Astrocyte (in vitro differentiated cells and primary cell): Measurements from ENCODE around the gene CARM1. TPM values are rescaled to one million over a fixed set of nuclear protein-coding genes. Genes with fewer than 3 reads are reported as not detected.

Experiments
- DNase-seq: peaks from one replicate; pipeline ENCODE4 v3.0.0-alpha.2; 2010; ENCODE audit warnings: low read depth
- FAIRE-seq: peaks from 2 replicates; lab custom pipeline; 2011; peaks lifted over from hg19 to GRCh38; lab: Jason Lieb, UNC
- H2AFZ ChIP-seq: 2 replicates; pipeline ENCODE4 v1.6.0; 2012; ENCODE audit warnings: low read depth, low read length, inconsistent platforms
- H3K27ac ChIP-seq: 2 replicates; pipeline ENCODE4 v1.5.1; 2011; ENCODE audit warnings: low read depth, low read length, inconsistent platforms
- H3K27me3 ChIP-seq: 2 replicates; pipeline ENCODE4 v1.6.0; 2011; ENCODE audit warnings: low read length, inconsistent platforms; ENCODE audit not compliant: insufficient read depth
- H3K36me3 ChIP-seq: 2 replicates; pipeline ENCODE4 v1.5.1; 2011; ENCODE audit warnings: low read length, inconsistent platforms; ENCODE audit not compliant: insufficient read depth
- H3K4me1 ChIP-seq: 2 replicates; pipeline ENCODE4 v1.5.1; 2011; ENCODE audit warnings: low read length, inconsistent platforms; ENCODE audit not compliant: insufficient read depth
- H3K4me2 ChIP-seq: 2 replicates; pipeline ENCODE4 v1.6.0; 2012; ENCODE audit warnings: low read length, inconsistent platforms
- H3K4me3 ChIP-seq: 2 replicates; pipeline ENCODE4 v1.5.1; 2011; ENCODE audit warnings: low read depth, mild to moderate bottlenecking, low read length, inconsistent platforms; ENCODE audit not compliant: insufficient read depth
- H3K79me2 ChIP-seq: 2 replicates; pipeline ENCODE4 v1.6.0; 2012; ENCODE audit warnings: mild to moderate bottlenecking, low read length, inconsistent platforms; ENCODE audit not compliant: insufficient read depth
- H3K9ac ChIP-seq: 2 replicates; pipeline ENCODE4 v1.6.0; 2012; ENCODE audit warnings: mild to moderate bottlenecking, low read length, inconsistent platforms
- H3K9me3 ChIP-seq: 2 replicates; pipeline ENCODE4 v1.5.1; 2012; ENCODE audit warnings: low read depth, mild to moderate bottlenecking, low read length, inconsistent platforms; ENCODE audit not compliant: insufficient read depth
- H4K20me1 ChIP-seq: 2 replicates; pipeline ENCODE4 v1.6.0; 2012; ENCODE audit warnings: low read length, inconsistent platforms; ENCODE audit not compliant: insufficient read depth
- H3K27ac Mint-ChIP-seq: one replicate; pipeline ENCODE4 v1.8.0; 2021; ENCODE audit warnings: mild to moderate bottlenecking, mixed read lengths; ENCODE audit not compliant: unreplicated experiment
- H3K27me3 Mint-ChIP-seq: one replicate; pipeline ENCODE4 v1.8.0; 2021; ENCODE audit warnings: low read depth, mixed read lengths; ENCODE audit not compliant: unreplicated experiment
- H3K36me3 Mint-ChIP-seq: one replicate; pipeline ENCODE4 v1.8.0; 2021; ENCODE audit warnings: low read depth, mixed read lengths; ENCODE audit not compliant: unreplicated experiment
- H3K4me1 Mint-ChIP-seq: one replicate; pipeline ENCODE4 v1.8.0; 2021; ENCODE audit warnings: low read depth, mixed read lengths; ENCODE audit not compliant: unreplicated experiment
- H3K4me3 Mint-ChIP-seq: one replicate; pipeline ENCODE4 v1.8.0; 2021; ENCODE audit warnings: mild to moderate bottlenecking, moderate library complexity, mixed read lengths; ENCODE audit not compliant: unreplicated experiment
- H3K9me3 Mint-ChIP-seq: one replicate; pipeline ENCODE4 v1.8.0; 2021; ENCODE audit warnings: mild to moderate bottlenecking, mixed read lengths; ENCODE audit not compliant: unreplicated experiment
- EZH2 ChIP-seq: IDR thresholded peaks from 2 replicates; pipeline ENCODE4 v1.6.1; 2012; ENCODE audit warnings: mild to moderate bottlenecking, low read length, inconsistent platforms; ENCODE audit not compliant: insufficient read depth
- total RNA-seq: library from RNA; stranded (reverse); gene quantifications from 2 replicates; pipeline ENCODE4 v1.2.1, GENCODE V29; 2021
- TF ChIP-seq, protein P1 (sequence below): IDR thresholded peaks from 2 replicates; pipeline ENCODE4 v1.5.1; 2011; ENCODE audit warnings: low read depth, mild to moderate bottlenecking, inconsistent platforms, low read length, moderate library complexity; ENCODE audit not compliant: insufficient read depth

The CARM1 gene
- total RNA-seq, 1 donor from 2014 or later: 62.6 TPM

DNA sequence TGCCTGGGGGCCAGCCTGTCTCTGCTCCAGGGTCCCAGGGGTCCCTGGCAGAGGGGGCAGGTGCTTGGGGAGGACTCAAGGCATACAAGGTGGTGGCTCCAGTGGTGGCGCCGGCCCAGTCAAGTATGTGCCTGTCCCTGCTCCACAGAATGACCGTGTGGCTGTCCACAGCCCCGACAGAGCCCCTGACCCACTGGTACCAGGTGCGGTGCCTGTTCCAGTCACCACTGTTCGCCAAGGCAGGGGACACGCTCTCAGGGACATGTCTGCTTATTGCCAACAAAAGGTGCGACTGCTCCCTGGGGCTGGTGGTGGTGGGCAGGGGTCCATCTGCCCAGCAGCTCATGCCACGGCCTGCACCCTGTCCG is 48.9 kb downstream of the CARM1 start:
- H3K4me3 ChIP-seq: no peak overlapping the region
- FAIRE-seq: no peak

DNA sequence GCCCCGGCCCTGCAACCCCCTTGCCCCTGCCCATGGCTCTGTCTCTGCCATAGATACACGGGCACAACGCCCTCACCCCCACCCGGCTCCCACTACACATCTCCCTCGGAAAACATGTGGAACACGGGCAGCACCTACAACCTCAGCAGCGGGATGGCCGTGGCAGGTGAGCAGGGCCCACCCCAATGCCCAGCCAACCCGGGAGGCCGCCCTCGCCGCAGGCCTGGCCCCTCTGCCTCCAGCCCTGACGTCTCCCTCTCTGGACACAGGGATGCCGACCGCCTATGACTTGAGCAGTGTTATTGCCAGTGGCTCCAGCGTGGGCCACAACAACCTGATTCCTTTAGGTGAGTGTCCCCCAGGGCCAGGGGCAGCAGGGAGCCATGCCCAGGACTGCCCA is 49.4 kb downstream of the CARM1 start:
- FAIRE-seq (no peak), DNase-seq (no peak)
- H3K4me1 Mint-ChIP-seq: peaks cover 6% of the 10 kb centered on the region

More for the DNA sequence above, 48.9 kb downstream of the CARM1 start:
- H3K9me3 ChIP-seq: no peaks in the 10 kb centered on the region
- H2AFZ ChIP-seq: no peak overlapping the region
- no peak overlapping the region for H3K27ac ChIP-seq
- H3K4me2 ChIP-seq: no peak overlapping the region
- Mint-ChIP-seq H3K9me3 (no peaks in the 10 kb centered on the region), H3K4me1 (peaks cover 9% of the 10 kb centered on the region), H3K27ac (no peak overlapping the region), H3K27me3 (no peaks in the 10 kb centered on the region), H3K4me3 (no peak overlapping the region), H3K36me3 (peaks cover 2% of the 10 kb centered on the region)
- H3K4me1 ChIP-seq: peaks cover 8% of the 10 kb centered on the region
- peaks cover 6% of the 10 kb centered on the region for H3K79me2 ChIP-seq
- H3K36me3 ChIP-seq: peaks cover 12% of the 10 kb centered on the region
- no peaks in the 10 kb centered on the region for H3K27me3 ChIP-seq
- peaks cover 41% of the 10 kb centered on the region for H4K20me1 ChIP-seq
- TF ChIP-seq, protein P1, sequence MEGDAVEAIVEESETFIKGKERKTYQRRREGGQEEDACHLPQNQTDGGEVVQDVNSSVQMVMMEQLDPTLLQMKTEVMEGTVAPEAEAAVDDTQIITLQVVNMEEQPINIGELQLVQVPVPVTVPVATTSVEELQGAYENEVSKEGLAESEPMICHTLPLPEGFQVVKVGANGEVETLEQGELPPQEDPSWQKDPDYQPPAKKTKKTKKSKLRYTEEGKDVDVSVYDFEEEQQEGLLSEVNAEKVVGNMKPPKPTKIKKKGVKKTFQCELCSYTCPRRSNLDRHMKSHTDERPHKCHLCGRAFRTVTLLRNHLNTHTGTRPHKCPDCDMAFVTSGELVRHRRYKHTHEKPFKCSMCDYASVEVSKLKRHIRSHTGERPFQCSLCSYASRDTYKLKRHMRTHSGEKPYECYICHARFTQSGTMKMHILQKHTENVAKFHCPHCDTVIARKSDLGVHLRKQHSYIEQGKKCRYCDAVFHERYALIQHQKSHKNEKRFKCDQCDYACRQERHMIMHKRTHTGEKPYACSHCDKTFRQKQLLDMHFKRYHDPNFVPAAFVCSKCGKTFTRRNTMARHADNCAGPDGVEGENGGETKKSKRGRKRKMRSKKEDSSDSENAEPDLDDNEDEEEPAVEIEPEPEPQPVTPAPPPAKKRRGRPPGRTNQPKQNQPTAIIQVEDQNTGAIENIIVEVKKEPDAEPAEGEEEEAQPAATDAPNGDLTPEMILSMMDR: no peak
- TF ChIP-seq EZH2: no peak
- H3K9ac ChIP-seq: no peak overlapping the region
- DNase-seq: no peak

More for the DNA sequence above, 49.4 kb downstream of the CARM1 start:
- H3K27ac ChIP-seq: no peak overlapping the region
- H3K9me3 ChIP-seq: no peaks in the 10 kb centered on the region
- Mint-ChIP-seq H3K36me3 (peaks cover 4% of the 10 kb centered on the region), H3K4me3 (no peak overlapping the region), H3K27ac (no peak overlapping the region), H3K9me3 (no peaks in the 10 kb centered on the region), H3K27me3 (no peaks in the 10 kb centered on the region)
- H3K4me3 ChIP-seq: no peak overlapping the region
- H3K4me1 ChIP-seq: peaks cover 3% of the 10 kb centered on the region
- H3K79me2 ChIP-seq: peaks cover 6% of the 10 kb centered on the region
- H3K36me3 ChIP-seq: peaks cover 13% of the 10 kb centered on the region
- TF ChIP-seq, protein P1: no peak
- TF ChIP-seq EZH2: no peak
- H3K27me3 ChIP-seq: no peaks in the 10 kb centered on the region
- no peak overlapping the region for H3K9ac ChIP-seq
- no peak overlapping the region for H3K4me2 ChIP-seq
- no peak overlapping the region for H2AFZ ChIP-seq
- peaks cover 38% of the 10 kb centered on the region for H4K20me1 ChIP-seq
